Hepatocyte (in vitro differentiated cells): Measurements from ENCODE around the gene RBBP4.

Source experiments
- EZH2 ChIP-seq: fragments of 200-600 bp; sonication (generic); IDR thresholded peaks from 2 replicates; pipeline ENCODE4 v1.6.1; 2016; ENCODE audit warnings: antibody characterized with exemption, mild to moderate bottlenecking, borderline replicate concordance
- TF ChIP-seq, protein P1 (sequence below): fragments of 200-600 bp; sonication (generic); IDR thresholded peaks from 2 replicates; pipeline ENCODE4 v1.5.1; 2016; ENCODE audit warnings: antibody characterized with exemption, mild to moderate bottlenecking; ENCODE audit not compliant: poor library complexity

GRCh38 chr1:32685498-32685897, 34.5 kb downstream of the RBBP4 start:
- TF ChIP-seq, protein P1, sequence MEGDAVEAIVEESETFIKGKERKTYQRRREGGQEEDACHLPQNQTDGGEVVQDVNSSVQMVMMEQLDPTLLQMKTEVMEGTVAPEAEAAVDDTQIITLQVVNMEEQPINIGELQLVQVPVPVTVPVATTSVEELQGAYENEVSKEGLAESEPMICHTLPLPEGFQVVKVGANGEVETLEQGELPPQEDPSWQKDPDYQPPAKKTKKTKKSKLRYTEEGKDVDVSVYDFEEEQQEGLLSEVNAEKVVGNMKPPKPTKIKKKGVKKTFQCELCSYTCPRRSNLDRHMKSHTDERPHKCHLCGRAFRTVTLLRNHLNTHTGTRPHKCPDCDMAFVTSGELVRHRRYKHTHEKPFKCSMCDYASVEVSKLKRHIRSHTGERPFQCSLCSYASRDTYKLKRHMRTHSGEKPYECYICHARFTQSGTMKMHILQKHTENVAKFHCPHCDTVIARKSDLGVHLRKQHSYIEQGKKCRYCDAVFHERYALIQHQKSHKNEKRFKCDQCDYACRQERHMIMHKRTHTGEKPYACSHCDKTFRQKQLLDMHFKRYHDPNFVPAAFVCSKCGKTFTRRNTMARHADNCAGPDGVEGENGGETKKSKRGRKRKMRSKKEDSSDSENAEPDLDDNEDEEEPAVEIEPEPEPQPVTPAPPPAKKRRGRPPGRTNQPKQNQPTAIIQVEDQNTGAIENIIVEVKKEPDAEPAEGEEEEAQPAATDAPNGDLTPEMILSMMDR = no peak
- TF ChIP-seq EZH2 = no peak
